BJ (cell line): ENCODE measurements around the gene AGK. TPM values are rescaled to one million over a fixed set of nuclear protein-coding genes. Genes with fewer than 3 reads are reported as not detected.

Source experiments
- CTCF ChIA-PET: fragments of 350-600 bp; formaldehyde crosslinking; extraction: SDS; loops from one replicate; lab custom pipeline; 2021; ENCODE audit warnings: antibody characterized with exemption, inconsistent platforms; lab: Yijun Ruan, JAX
- POLR2A ChIA-PET: fragments of 300-600 bp; sonication (Branson Sonifier 250); formaldehyde crosslinking; extraction: SDS; loops from one replicate; lab custom pipeline; 2021; ENCODE audit warnings: antibody characterized with exemption; lab: Charles Lee
- DNase-seq: peaks from one replicate; pipeline ENCODE4 v3.0.0-alpha.2; 2011; ENCODE audit warnings: low read depth
- H3K27me3 ChIP-seq: 2 replicates; pipeline ENCODE4 v1.6.0; 2011; ENCODE audit warnings: low read length; ENCODE audit not compliant: control insufficient read depth, insufficient read depth
- H3K36me3 ChIP-seq: 2 replicates; pipeline ENCODE4 v1.5.1; 2011; ENCODE audit warnings: low read length; ENCODE audit not compliant: control insufficient read depth, insufficient read depth
- H3K4me3 ChIP-seq: 2 replicates; pipeline ENCODE4 v1.5.1; 2011; ENCODE audit warnings: low read depth, mild to moderate bottlenecking, control low read depth, low read length
- polyA plus RNA-seq: library from polyadenylated mRNA; depleted of rRNA; stranded (reverse); fragments of >200 nt; gene quantifications from 2 replicates; pipeline ENCODE4 v1.2.3, GENCODE V29; 2011
- TF ChIP-seq, protein P1 (sequence below): IDR thresholded peaks from 2 replicates; pipeline ENCODE4 v1.5.1; 2011; ENCODE audit warnings: low read depth, mild to moderate bottlenecking, control low read depth, inconsistent platforms, low read length, moderate library complexity; ENCODE audit not compliant: insufficient read depth

Gene AGK
- polyA plus RNA-seq, 1 experiment = 30.3 TPM

DNA sequence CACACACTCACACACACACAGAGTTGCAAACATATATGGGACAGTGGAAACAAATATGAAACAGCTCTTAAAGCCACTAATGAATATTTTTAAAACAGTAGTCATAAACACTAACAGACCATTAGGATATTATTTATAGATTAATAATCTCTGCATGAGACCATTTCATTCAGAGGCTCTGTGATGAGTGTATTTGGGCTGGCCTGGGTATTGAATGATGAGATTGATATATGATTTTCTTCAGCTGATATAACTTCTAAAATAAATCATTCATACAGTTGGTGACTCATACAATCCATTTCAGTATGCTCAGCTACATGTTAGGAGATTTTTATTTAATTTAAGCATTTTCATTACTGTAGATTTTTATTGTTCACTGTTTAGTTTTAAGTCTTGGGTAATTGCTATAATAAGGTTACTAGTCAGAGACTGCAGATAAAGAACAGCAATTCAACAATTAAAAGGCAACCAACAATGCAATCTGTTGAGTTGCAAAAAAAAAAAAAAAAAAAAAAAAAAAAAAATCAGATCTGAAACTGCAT is 25.2 kb upstream of the AGK start:
- Histone ChIP-seq H3K27me3 (peaks cover 4% of the 10 kb centered on the region; the same call in 1 of the 2 replicates), H3K4me3 (no peak overlapping the region), H3K36me3 (no peaks in the 10 kb centered on the region)
- ChIA-PET POLR2A (no interaction called here), CTCF (interaction anchor here (0.6 kb wide), 1 partner anchor 43 kb away, joined by 3 read pairs; no protein-coding TSS in a partner anchor)
- DNase-seq = no peak
- TF ChIP-seq, protein P1, sequence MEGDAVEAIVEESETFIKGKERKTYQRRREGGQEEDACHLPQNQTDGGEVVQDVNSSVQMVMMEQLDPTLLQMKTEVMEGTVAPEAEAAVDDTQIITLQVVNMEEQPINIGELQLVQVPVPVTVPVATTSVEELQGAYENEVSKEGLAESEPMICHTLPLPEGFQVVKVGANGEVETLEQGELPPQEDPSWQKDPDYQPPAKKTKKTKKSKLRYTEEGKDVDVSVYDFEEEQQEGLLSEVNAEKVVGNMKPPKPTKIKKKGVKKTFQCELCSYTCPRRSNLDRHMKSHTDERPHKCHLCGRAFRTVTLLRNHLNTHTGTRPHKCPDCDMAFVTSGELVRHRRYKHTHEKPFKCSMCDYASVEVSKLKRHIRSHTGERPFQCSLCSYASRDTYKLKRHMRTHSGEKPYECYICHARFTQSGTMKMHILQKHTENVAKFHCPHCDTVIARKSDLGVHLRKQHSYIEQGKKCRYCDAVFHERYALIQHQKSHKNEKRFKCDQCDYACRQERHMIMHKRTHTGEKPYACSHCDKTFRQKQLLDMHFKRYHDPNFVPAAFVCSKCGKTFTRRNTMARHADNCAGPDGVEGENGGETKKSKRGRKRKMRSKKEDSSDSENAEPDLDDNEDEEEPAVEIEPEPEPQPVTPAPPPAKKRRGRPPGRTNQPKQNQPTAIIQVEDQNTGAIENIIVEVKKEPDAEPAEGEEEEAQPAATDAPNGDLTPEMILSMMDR = no peak

GRCh38 chr7:141527076-141527475 is 24.1 kb upstream of the AGK start:
- ChIA-PET POLR2A (no interaction called here), CTCF (no interaction called here)
- no peak for DNase-seq
- Histone ChIP-seq H3K36me3 (no peaks in the 10 kb centered on the region), H3K27me3 (peaks cover 4% of the 10 kb centered on the region; the same call in 1 of the 2 replicates), H3K4me3 (no peak overlapping the region)
- TF ChIP-seq, protein P1 = no peak

GRCh38 chr7:141528399-141528798 is 22.8 kb upstream of the AGK start:
- no peaks in the 10 kb centered on the region for H3K36me3 ChIP-seq
- CTCF ChIA-PET = interaction anchor here (1.0 kb wide), 1 partner anchor 12 kb away, joined by 4 read pairs; no protein-coding TSS in a partner anchor
- TF ChIP-seq, protein P1 = no peak
- POLR2A ChIA-PET = no interaction called here
- H3K27me3 ChIP-seq = 0 out of 2 replicates have a peak, but pooled peaks cover 2% of the 10 kb centered on the region
- no peak for DNase-seq
- H3K4me3 ChIP-seq = no peak overlapping the region

DNA sequence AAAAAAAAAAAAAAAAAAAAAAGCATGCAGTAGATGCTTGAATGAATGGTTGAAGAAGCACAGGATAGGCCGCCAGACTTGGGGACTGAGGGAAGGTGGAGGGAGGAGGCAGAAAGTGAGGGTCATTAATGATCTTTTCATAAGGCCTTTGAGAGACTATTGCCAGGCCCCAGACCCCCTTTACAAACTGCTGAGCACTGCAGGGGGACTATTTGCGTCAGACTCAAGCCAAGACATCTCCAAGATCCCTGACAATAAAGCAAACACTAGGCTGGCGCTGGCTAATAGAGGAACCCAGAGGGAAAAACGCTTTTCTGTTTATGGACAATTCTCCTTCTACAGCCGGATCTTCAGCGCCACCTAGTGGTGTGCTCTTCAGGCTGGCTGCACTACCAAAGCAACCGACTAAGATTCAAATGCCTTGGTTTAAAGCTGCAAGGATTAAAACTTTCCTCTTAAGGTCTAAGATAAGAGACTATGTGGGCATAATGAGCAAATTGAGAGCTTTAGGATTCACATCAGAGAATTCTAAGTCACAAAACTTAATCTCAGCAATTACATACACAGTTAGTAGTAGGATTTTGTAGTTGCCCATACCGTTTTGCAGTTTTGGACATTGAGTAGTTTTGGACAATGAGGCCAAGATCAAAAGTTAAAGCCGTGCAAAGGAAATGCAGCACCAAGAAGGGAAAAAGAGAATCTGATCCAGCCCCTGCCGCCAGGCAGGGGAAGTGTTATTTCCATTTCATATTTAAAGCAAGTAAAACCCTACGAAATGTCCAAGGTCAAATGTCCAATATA is 17.9 kb upstream of the AGK start:
- CTCF ChIA-PET = interaction anchor here (0.5 to 2.7 kb wide), 24 partner anchors 8 to 859 kb away, joined by 3 to 17 read pairs (median 4); no protein-coding TSS in a partner anchor
- POLR2A ChIA-PET = no interaction called here
- DNase-seq = no peak
- no peaks in the 10 kb centered on the region for H3K36me3 ChIP-seq
- H3K27me3 ChIP-seq = 0 out of 2 replicates have a peak, but pooled peaks cover 2% of the 10 kb centered on the region
- no peak overlapping the region for H3K4me3 ChIP-seq
- TF ChIP-seq, protein P1 = peak; percentile 97
